Measurements from ENCODE around the gene PJVK.
A peak's percentile ranks its signal among the peaks of the same experiment; 100 is the strongest.

Gene PJVK

GRCh38 chr2:178417916-178418315 is 33.3 kb upstream of the PJVK start:
- Histone ChIP-seq H3K4me3 (ENCODE audit: low read length) (no peak overlapping the region), H3F3A (ENCODE audit: control insufficient read depth, insufficient read depth) (no peaks in the 10 kb centered on the region), H3K4me2 (ENCODE audit: low read length) (no peak overlapping the region), H3K4me1 (ENCODE audit: control insufficient read depth, low read length) (peaks cover 14% of the 10 kb centered on the region), H4K20me1 (ENCODE audit: control insufficient read depth, insufficient read depth, low read depth, low read length) (no peaks in the 10 kb centered on the region), H3K79me2 (ENCODE audit: control insufficient read depth, low read length) (peaks cover 5% of the 10 kb centered on the region), H3K9me2 (replicated peaks; ENCODE audit: control insufficient read depth, low read length) (no peaks in the 10 kb centered on the region), H3K27ac (ENCODE audit: low read depth, low read length) (no peak overlapping the region), H3K36me3 (ENCODE audit: control insufficient read depth, low read length) (no peaks in the 10 kb centered on the region), H3K27me3 (ENCODE audit: control insufficient read depth, low read length) (no peaks in the 10 kb centered on the region), H3K9me3 (ENCODE audit: control insufficient read depth, insufficient read depth, low read length) (no peaks in the 10 kb centered on the region)
- no peak for TF ChIP-seq CTCF (IDR thresholded peaks at IDR 0.05; ENCODE audit: low read depth, low read length, poor library complexity, severe bottlenecking)
- TF ChIP-seq EZH2phosphoT487 (IDR thresholded peaks at IDR 0.05; ENCODE audit: borderline replicate concordance, low read length), result no peak

- Histone ChIP-seq H3K9me2 (replicated peaks; ENCODE audit: control insufficient read depth, low read length) (no peaks in the 10 kb centered on the region), H4K20me1 (ENCODE audit: control insufficient read depth, insufficient read depth, low read depth, low read length) (no peaks in the 10 kb centered on the region), H3F3A (ENCODE audit: control insufficient read depth, insufficient read depth) (no peaks in the 10 kb centered on the region), H3K4me1 (ENCODE audit: control insufficient read depth, low read length) (peaks cover 10% of the 10 kb centered on the region), H3K27ac (ENCODE audit: low read depth, low read length) (no peak overlapping the region), H3K79me2 (ENCODE audit: control insufficient read depth, low read length) (peaks cover 5% of the 10 kb centered on the region), H3K9me3 (ENCODE audit: control insufficient read depth, insufficient read depth, low read length) (no peaks in the 10 kb centered on the region), H3K36me3 (ENCODE audit: control insufficient read depth, low read length) (no peaks in the 10 kb centered on the region), H3K4me3 (ENCODE audit: low read length) (no peak overlapping the region), H3K27me3 (ENCODE audit: control insufficient read depth, low read length) (no peaks in the 10 kb centered on the region), H3K4me2 (ENCODE audit: low read length) (no peak overlapping the region)
- TF ChIP-seq CTCF (IDR thresholded peaks at IDR 0.05; ENCODE audit: low read depth, low read length, poor library complexity, severe bottlenecking) (no peak), EZH2phosphoT487 (IDR thresholded peaks at IDR 0.05; ENCODE audit: borderline replicate concordance, low read length) (no peak)
These were observed 32.8 kb upstream of the PJVK start for GRCh38 chr2:178418426-178418825.

- H3K4me3 ChIP-seq (ENCODE audit: low read length), result no peak overlapping the region
- no peak overlapping the region for H3K4me2 ChIP-seq (ENCODE audit: low read length)
- no peaks in the 10 kb centered on the region for H3K9me2 ChIP-seq (replicated peaks; ENCODE audit: control insufficient read depth, low read length)
- no peaks in the 10 kb centered on the region for H3K9me3 ChIP-seq (ENCODE audit: control insufficient read depth, insufficient read depth, low read length)
- H4K20me1 ChIP-seq (ENCODE audit: control insufficient read depth, insufficient read depth, low read depth, low read length), result no peaks in the 10 kb centered on the region
- H3K36me3 ChIP-seq (ENCODE audit: control insufficient read depth, low read length), result no peaks in the 10 kb centered on the region
- peaks cover 10% of the 10 kb centered on the region for H3K4me1 ChIP-seq (ENCODE audit: control insufficient read depth, low read length)
- peaks cover 5% of the 10 kb centered on the region for H3K79me2 ChIP-seq (ENCODE audit: control insufficient read depth, low read length)
- no peaks in the 10 kb centered on the region for H3K27me3 ChIP-seq (ENCODE audit: control insufficient read depth, low read length)
- TF ChIP-seq CTCF (IDR thresholded peaks at IDR 0.05; ENCODE audit: low read depth, low read length, poor library complexity, severe bottlenecking) (peak; percentile 44), EZH2phosphoT487 (IDR thresholded peaks at IDR 0.05; ENCODE audit: borderline replicate concordance, low read length) (no peak)
- no peak overlapping the region for H3K27ac ChIP-seq (ENCODE audit: low read depth, low read length)
- no peaks in the 10 kb centered on the region for H3F3A ChIP-seq (ENCODE audit: control insufficient read depth, insufficient read depth)
These were observed 32.1 kb upstream of the PJVK start for GRCh38 chr2:178419123-178419522.
